Measurements from ENCODE around the gene TOM1L1.
"Not testable (repeated sequence)": the region's sequence is repeated elsewhere in the genome, so short reads cannot be mapped to it uniquely, and the experiment has no call there.

Gene TOM1L1, protein sequence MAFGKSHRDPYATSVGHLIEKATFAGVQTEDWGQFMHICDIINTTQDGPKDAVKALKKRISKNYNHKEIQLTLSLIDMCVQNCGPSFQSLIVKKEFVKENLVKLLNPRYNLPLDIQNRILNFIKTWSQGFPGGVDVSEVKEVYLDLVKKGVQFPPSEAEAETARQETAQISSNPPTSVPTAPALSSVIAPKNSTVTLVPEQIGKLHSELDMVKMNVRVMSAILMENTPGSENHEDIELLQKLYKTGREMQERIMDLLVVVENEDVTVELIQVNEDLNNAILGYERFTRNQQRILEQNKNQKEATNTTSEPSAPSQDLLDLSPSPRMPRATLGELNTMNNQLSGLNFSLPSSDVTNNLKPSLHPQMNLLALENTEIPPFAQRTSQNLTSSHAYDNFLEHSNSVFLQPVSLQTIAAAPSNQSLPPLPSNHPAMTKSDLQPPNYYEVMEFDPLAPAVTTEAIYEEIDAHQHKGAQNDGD

DNA sequence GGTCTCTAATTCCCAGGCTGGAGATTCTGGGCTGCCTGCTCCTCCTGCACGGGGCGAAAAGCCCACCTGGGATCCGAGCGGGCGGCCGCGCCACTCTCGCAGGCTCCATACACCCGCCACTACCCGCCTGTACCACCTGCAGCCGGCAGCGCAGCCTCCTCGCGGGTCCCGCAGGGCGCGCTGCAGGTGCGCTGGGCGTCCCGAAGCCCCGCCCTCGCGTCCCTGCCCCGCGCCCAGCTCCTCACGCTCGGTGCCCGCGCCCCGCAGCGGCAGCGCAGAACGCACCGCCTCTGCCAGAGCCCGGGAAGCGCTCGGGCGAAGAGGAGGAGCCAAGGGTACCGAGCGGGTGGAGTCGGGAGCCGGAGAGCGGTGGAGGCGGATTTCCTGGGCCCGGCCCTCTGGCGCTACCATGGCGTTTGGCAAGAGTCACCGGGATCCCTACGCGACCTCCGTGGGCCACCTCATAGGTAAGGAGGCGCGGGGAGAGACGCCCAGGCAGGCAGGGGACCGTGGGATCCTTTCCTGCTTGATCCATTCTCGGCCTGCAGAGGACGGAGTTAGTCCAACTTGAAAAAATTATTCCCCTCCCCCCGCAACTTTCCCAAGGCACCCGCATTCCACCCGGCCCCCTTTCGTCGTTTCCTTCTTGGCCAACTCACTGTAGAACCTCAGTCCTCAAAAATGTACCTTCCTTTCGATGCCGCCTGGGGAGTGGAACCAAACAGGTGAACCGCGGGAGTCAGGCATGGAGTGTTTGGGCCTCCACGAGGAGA lies at the start of gene TOM1L1:
TOM1L1 (plus strand) TSS at position 396 of the 773 bp plus-strand sequence; CDS start at position 410, 14 bp downstream.
- peak in 1 of 2 donors; percentile 3 for DNase-seq

DNA sequence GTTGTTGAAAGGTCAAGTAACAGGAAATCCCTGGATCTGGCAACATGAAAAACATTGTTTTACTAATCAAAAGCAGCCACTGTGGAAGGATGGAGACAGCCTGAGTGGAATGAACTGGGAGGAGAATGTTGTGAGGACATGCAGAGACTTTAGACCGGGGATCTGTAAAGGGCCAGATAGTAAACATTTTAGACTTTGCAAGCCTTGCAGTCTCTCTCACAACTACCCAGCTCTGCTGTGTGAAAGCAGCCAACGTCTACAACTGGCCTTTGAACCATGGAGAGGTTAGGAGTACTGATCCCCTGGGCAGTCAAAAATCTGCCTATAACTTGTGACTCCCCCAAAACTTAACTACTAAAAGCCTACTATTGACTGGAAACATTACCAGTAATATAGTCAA lies 41.5 kb upstream of the TOM1L1 start:
- no peak for DNase-seq

DNA sequence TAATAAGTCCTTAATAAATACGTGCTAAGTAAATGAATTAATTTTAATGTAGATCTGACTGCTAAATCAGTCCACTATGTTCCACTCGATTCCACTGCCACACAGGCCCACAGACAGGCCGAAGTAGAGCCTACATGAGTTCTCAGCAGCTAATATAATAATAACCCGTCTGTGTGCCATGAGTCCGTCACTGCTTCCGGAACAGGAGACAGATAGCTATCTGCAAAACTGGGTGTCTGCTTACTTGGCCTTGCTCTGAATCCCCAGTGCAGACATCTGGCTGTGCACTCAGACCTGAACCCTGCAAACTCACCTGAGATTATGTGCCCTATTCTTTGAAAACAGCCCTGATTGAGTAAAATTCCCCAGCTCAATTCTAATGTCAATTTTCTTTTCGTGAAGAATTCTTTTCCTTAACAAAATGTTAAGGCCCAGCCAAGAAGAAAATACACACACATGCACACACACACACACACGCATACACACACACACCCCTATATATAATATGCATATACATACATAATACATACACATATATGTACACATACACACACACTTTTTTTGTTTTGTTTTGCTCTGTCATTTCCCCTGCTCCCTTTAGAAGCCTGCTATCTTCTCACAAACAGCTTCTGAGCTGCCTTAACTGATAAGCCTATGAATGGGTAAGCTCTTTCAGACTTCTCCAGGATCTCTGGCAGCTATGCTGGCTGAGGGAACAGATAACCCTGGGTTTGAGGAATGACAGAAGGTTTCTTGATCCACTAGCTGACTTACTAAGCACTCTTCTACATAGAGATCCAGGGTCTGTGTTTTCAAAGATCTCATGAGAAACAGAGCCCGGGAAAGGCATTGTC lies 39.8 kb upstream of the TOM1L1 start:
- no peak for DNase-seq

DNA sequence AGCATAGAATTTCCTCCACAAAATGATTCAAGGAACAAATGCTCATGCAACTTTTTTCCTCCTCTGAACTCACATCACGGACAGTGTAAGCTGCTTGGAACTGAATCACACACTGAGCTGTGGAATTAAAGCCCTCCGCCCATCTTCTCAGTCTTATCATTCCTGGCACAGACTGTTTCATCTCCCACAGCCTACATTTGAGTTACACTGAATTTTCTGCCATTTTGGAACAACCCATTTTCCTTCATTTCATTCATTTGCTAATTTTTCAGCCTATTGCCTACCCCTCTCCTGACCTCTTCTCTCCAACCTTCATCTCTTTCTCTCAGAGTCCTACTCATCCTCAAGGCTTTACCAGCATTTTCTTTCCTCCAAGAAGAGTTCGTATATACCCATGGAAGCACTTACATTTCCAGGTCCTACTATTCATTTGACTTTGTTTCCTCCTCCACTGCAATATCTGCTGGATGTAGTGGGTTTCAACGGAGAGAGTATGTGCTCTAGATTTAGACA lies 39.1 kb upstream of the TOM1L1 start:
- DNase-seq, result no peak

DNA sequence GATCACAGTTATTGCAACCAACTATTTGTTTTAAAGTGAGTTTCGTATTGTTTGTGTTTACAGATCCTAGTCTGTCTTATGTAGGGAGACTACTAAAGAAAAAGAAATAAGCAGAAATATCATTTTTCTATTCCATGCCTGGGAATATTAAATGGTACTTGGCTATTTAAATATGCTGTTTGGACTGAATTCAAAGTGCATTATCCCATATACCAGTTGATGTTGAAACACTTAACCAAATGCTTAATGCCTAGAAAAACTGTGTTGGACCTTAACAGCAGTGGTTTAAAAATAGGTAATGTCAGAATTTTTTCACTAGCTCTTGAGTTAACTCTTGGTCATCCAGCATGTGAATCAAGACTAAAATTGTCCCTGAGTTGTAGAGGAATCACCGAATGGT lies 37.5 kb upstream of the TOM1L1 start:
- DNase-seq, result no peak

DNA sequence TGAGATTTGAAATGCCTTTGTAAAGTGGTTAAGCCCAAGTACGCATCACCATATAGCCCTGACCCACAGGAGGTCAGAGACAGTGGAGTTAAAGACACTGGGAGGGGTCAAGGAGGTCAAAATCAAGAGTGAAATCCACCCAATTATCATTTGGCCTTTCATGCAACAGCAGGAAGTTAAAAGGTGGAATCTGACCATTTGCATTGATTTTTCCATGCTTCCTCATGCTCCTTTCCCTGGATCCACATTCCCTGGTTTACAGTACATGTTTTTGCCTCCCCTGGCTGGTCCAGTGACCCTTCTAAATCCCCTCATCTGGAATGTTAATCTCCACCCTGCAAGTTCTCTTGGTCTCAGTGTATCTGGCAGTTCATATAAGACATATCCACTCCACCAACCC lies 36.6 kb upstream of the TOM1L1 start:
- no peak for DNase-seq

DNA sequence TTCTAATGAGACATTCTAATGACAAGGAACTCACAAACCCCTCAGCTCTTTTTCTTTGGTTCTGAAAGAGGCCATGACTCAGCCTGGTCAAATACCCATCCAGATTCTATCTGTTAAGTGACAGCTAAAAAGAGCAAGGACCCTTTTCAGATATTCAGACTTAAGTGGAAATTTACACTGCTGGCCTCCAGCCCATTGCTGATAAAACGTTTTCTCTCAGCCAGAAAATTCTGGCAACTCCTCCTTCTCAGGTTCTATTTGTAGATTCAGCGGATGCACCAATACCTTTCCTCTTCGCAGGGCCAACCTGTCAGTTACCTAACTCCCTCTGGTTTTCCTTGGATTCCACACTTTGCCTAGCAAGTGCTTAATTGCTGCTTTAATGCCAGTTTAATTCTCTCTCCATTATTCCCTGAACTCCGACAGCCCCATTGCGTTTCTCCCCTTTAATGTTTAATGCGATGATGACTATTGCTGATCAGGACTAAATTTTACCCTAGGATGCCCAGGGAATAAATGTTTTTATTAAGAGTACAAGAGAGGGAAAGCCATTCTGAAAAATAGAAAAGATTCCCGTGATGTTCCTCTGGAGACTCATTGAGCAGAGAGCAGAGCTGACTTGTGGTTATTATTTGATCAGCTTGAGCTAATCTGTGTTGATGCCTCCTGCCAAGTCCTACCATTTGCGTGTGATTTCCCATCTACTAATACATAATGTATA lies 35.9 kb upstream of the TOM1L1 start:
- no peak for DNase-seq

DNA sequence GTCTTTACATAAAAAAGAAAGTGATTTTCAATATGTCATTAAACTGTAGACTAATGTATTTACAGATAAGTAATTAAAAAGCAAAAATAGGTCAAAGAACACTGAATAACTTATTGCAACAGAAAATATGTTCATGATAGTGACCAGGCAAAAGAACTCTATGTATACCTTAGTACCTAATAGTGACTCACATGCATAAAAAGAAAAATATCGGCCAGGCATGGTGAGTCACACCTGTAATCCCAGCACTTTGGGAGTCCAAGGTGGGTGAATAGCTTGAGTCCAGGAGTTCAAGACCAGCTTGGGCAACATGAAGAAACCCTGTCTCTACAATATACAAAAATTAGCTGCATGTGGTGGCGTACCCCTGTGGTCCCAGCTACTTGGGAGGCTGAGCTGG lies 33.0 kb upstream of the TOM1L1 start:
- no peak for DNase-seq

DNA sequence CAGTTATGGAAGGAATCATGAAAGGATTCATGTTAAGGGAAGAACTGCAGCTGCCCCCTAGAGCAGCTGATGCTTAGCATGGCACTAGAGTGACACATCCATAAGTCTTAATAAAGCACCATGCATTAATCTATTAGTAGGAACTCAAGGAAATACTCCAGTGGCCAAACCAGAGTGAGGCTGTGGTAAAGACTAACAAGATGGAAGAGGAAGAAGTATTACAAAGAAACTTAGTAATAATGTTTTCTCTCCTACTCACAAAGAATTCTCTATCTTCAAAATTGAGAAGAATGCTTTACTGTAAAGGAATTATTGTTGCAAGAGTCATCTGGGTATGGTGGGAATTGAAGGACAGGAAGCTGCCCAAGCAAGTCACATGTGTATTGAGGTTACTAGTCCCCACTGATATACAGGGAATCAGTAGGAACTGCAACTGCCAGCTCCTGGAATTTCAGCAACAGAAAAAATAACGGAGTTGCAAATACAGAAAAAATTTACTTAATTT lies 29.9 kb upstream of the TOM1L1 start:
- no peak for DNase-seq

DNA sequence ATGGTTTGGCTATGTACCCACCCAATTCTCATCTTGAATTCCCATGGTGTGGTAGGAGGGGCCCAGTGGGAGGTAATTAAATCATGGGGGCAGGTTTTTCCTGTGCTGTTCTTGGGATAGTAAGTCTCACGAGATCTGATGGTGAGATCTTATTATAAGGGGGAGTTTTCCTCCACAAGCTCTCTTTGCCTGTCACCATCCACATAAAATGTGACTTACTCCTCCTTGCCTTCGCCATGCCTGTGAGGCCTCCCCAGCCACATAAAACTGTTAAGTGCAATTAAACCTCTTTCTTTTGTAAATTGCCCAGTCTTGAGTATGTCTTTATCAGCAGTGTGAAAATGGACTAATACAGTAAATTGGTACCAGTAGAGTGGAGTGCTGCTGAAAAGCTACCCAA lies 24.7 kb upstream of the TOM1L1 start:
- DNase-seq, result not testable (repeated sequence)

DNA sequence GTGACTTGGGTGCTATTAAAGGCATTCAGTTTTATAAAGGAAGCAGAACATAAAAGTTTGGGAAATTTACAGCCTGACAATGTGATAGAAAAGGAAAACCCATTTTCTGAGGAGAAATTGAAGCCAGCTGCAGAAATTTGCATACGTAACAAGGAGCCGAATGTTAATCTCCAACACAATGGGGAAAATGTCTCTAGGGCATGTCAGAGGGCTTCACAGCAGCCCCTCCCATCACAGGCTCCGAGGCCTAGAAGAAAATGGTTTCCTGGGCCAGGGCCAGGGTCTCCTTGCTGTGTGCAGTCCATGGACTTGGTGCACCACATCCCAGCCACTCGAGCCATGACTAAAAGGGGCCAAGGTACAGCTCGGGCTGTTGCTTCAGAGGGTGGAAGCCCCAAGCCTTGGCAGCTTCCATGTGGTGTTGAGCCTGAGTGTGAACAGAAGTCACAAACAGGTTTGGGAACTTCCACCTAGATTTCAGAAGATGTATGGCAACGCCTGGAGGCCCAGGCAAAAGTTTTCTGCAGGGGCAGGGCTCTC lies 23.9 kb upstream of the TOM1L1 start:
- no peak for DNase-seq

DNA sequence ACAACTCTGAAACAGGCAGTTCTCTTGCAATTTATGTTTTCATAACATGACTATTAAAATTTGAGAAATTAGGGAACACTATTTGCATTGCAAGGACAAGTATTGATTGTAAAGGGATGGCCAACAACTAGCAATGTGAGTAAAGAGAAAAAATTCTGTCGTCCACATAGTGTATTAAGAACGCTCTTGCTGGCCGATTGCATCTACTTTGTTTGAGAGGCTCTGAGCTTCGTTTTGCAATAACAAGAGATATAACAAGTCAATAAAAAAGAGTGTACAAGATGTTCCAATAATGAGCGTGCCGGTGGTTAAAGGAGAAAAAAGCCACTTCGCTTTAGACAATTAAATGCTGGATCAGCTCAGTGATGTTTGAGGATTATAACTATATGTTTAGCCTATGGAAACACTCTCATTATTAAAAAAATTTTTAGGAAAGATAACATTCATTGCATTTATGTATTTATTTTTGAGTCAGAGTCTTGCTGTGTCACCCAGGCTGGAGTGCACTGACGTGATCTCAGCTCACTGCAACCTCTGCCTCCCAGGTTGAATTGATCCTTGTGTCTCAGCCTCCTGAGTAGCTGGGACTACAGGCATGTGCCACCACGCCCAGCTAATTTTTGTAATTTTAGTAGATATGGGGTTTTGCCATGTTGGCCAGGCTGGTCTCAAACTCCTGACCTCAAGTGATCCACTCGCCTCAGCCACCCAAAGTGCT lies 19.2 kb upstream of the TOM1L1 start:
- DNase-seq, result no peak

DNA sequence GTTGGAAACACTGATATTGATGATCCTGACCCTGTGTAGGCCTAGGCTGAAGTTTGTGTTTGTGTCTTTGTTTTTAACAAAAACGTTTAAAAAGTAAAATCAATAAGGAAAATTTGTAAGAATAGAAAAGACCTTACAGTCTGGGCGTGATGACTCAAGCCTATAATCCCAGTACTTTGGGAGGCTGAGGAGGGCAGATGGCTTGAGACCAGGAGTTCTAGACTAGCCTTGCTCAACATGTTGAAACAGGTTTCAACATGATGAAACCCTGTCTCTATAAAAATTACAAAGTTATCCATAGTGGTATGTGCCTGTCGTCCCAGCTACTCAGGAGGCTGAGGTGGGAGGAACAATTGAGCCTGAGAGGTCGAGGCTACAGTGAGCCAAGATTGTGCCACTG lies 18.3 kb upstream of the TOM1L1 start:
- DNase-seq, result no peak

DNA sequence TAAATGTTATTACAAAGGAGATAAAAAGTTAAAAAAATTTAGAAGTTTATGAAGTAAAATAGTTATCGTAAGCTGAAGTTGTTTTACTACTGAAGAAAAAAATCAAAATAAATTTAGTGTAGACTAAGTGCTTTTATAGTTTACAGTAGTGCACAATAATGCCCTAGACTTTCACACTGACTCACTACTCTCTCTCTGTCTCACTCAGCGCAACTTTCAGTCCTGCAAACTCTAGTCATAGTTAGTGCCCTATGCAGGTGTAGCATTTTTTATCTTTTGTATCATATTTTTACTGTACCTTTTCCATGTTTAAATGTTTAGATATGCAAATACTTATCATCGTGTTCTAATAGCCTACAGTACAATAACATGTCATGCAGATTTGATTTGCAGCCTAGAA lies 17.7 kb upstream of the TOM1L1 start:
- no peak for DNase-seq

DNA sequence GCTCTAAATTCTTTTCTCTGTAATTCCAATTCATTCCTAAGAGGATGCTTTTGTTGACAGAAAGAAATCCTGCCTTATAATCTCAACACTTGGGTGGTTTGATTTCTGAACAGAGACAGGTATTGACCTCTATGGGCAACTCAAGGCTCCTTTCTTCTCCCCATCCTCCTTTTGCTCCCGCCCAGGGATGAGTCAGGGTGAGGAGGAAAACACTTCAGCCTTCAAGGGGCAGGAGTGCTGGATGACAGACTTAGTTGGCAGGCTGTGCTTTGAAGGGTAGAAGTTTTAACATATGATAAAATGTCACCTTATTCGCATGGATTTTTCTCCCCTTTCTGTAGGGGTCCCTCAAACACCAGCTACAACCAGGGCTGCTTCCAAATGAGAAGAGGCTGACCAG lies 16.7 kb upstream of the TOM1L1 start:
- no peak for DNase-seq

DNA sequence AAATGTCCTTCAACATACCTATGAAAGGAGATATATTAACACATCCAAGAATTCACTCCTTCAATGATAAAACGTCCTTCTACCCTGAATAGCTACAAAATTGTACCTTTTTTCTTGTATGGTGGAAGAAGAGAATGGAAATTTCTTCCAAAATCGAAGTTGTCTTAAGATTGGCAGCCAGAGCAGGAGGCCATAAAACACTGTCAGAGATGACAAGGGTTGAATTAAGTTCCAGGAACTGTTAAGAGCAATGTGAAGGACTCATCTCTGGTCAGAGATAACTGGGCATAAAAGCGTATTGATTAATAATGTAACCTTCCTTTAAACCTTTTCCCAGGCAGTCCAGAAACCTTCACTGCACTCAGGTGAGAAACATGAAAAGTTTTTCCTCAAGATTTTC lies 12.9 kb upstream of the TOM1L1 start:
- no peak for DNase-seq

DNA sequence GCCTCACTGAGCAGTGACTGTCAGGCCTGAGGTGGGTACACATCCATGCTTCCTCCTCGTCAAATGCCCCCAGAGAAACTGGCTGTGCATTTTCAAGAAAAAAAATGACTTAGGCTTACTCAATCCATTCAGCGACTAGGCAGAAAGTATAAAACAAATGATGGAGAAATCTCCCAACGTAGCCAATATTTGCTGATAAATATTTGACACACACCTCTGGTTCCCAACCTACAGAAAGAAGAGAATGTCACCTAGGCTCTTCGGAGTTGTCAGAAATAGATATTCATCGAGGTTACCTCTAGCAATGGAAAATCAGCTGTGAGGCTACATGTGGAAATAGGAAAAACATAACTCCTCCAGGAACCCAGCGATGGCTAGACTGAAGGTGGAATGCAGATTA lies 12.4 kb upstream of the TOM1L1 start:
- DNase-seq, result no peak

DNA sequence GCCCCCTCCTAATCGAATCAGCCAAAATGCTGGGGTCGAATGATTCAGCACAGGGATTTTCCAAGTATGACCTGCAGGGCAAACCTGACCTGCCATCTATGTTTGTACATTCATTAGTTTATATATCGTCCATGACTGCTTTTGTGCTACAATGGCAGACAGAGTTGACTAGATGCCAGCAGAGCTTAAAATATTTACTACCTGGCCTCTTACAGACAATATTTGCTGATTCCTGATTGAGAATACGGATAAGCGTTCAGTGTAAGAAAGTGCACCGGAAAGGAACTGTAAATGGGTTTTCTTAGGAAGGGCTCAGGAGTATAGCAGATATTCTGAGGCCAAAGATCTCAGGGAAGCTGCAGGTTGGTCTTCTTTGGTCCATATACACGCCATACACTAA lies 11.7 kb upstream of the TOM1L1 start:
- no peak for DNase-seq

DNA sequence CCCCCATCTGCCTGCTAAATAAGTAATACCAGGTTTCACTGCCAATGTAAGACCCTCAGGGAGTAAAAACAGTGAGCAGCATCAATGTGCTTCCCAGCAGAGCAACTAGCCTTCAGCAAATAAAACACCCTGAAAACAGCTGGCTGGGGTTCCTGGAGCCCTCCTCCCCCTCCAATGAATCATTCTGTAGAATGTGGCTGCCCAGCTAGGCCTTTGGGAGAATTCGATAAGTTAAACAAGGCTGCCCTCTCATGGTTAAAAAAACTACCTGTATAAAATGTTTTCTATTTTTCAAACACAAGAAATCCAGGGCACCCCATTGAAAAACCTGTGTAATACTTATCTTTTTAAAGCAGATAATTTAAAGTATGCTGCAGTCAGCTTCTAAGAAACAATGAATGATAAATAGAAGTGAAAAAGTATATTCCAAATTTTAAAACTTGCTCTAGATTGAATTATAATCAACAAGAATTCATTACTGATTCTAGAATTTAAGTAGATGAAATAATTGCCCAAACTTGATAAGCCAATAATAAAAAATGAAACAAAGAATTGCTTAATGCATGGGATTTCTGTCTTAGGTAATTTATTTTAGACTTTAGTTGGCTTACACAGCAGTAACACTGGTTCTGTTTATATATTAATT lies 9.4 kb upstream of the TOM1L1 start:
- DNase-seq, result no peak

DNA sequence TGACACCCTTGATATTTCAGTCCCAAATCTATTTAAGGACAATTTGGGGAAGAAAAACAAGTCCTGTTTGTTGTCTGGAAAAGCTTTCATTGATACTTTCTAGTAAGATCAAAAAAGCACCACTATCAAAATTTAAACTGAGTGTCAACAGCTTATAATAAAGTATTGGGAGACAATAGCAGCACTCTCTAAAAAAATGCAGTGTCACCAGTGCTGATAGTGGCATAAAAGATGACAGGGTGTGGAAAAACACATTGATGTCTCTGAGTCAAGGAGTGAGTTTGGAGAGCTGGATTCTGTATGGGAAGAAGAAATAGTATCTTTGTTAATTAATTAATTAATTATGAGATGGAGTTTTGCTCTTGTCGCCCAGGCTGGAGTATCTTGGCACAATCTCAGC lies 8.3 kb upstream of the TOM1L1 start:
- no peak for DNase-seq

DNA sequence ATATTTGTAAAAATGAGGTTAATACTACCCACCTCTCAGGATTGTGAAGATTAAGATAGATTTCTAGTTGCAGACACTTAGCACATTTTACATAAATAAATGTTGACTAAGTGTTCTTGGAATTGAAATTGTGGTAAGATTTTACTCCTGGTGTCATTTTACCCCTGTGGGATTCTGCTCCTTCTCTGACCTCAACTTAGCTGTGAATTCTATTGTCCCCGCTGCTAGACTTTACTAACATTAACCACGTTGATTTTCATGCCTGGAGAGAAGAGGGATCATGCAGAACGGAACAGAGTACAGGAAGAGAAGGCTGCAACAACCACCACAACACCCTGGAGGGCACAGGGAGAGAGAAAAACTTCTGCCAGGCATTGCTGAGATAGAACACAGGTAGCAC lies 2.1 kb upstream of the TOM1L1 start:
- no peak for DNase-seq
